C4-2B (cell line): ENCODE measurements around the gene HMG20A.

Source experiments
- ZFX ChIP-seq: fragments of 450-650 bp; IDR thresholded peaks from 2 replicates; pipeline ENCODE4 v1.6.1; 2017
- TF ChIP-seq, protein P1 (sequence below): fragments of 450-650 bp; conservative IDR thresholded peaks from 2 replicates; pipeline ENCODE4 v1.5.1; 2017; ENCODE audit warnings: mild to moderate bottlenecking

DNA sequence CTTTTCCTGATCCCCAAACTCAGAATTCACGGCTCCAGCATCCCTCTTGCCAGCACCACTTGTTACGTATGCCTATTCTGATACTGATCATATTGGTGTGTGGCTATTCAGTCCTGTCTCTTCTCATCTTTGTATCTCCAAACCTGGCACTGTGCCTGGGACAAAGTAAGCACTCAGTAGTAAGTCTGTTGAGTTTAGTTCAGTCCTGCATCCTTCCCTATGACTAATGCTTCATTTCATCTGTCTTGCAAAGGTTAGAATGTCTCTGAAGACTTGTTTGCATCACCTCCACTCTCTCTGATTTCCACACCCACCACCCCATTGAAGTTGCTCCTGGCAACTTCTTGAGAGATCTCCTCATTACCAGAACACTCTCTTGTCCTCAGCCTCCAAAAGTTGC, 80.3 kb downstream of the HMG20A start:
- TF ChIP-seq, protein P1, sequence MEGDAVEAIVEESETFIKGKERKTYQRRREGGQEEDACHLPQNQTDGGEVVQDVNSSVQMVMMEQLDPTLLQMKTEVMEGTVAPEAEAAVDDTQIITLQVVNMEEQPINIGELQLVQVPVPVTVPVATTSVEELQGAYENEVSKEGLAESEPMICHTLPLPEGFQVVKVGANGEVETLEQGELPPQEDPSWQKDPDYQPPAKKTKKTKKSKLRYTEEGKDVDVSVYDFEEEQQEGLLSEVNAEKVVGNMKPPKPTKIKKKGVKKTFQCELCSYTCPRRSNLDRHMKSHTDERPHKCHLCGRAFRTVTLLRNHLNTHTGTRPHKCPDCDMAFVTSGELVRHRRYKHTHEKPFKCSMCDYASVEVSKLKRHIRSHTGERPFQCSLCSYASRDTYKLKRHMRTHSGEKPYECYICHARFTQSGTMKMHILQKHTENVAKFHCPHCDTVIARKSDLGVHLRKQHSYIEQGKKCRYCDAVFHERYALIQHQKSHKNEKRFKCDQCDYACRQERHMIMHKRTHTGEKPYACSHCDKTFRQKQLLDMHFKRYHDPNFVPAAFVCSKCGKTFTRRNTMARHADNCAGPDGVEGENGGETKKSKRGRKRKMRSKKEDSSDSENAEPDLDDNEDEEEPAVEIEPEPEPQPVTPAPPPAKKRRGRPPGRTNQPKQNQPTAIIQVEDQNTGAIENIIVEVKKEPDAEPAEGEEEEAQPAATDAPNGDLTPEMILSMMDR, result no peak
- TF ChIP-seq ZFX, result no peak
